Fibroblast of skin of scalp (primary cell): ENCODE measurements around the gene CD300A.

Experiments used
- DNase-seq: peaks from one replicate; pipeline ENCODE4 v3.0.0-alpha.2; 2013

CD300A gene

GRCh38 chr17:74454197-74455024 lies 12.0 kb upstream of the CD300A start:
- peak; percentile 86 for DNase-seq

GRCh38 chr17:74455025-74455545 lies 11.3 kb upstream of the CD300A start:
- no peak for DNase-seq

- DNase-seq, result no peak
Measured at GRCh38 chr17:74455821-74456220, 10.6 kb upstream of the CD300A start.

- DNase-seq, result peak; percentile 68
Measured at GRCh38 chr17:74457146-74457819, 9.2 kb upstream of the CD300A start.

GRCh38 chr17:74457820-74458166 lies 8.6 kb upstream of the CD300A start:
- no peak for DNase-seq

- no peak for DNase-seq
Measured at GRCh38 chr17:74458835-74459234, 7.6 kb upstream of the CD300A start.

GRCh38 chr17:74459622-74460021 lies 6.8 kb upstream of the CD300A start:
- no peak for DNase-seq

- DNase-seq, result no peak
Measured at GRCh38 chr17:74460241-74460640, 6.2 kb upstream of the CD300A start.

GRCh38 chr17:74460996-74461395 lies 5.4 kb upstream of the CD300A start:
- no peak for DNase-seq

- DNase-seq, result no peak
Measured at GRCh38 chr17:74461611-74462010, 4.8 kb upstream of the CD300A start.

GRCh38 chr17:74464730-74465377 lies 1.6 kb upstream of the CD300A start:
- no peak for DNase-seq

- DNase-seq, result no peak
Measured at GRCh38 chr17:74465378-74466110, 890 bp upstream of the CD300A start.

- no peak for DNase-seq
Measured at GRCh38 chr17:74466828-74467184, 372 bp downstream of the CD300A start.

GRCh38 chr17:74467221-74467951 lies 952 bp downstream of the CD300A start:
- DNase-seq, result no peak

- DNase-seq, result no peak
Measured at GRCh38 chr17:74471341-74471740, 4.9 kb downstream of the CD300A start.

- no peak for DNase-seq
Measured at GRCh38 chr17:74472890-74473289, 6.5 kb downstream of the CD300A start.

- no peak for DNase-seq
Measured at GRCh38 chr17:74473294-74473693, 6.9 kb downstream of the CD300A start.

GRCh38 chr17:74474043-74474792 lies 7.8 kb downstream of the CD300A start:
- DNase-seq, result no peak

- no peak for DNase-seq
Measured at GRCh38 chr17:74475189-74475588, 8.8 kb downstream of the CD300A start.

- DNase-seq, result no peak
Measured at GRCh38 chr17:74477411-74477810, 11.0 kb downstream of the CD300A start.

GRCh38 chr17:74478420-74479100 lies 12.1 kb downstream of the CD300A start:
- DNase-seq, result peak; percentile 6
